OCI-LY7 (cell line): ENCODE data around the gene GAREM1.

Experiments
- CTCF ChIP-seq: fragments of 200-600 bp; sonication (generic); conservative IDR thresholded peaks from 2 replicates; pipeline ENCODE4 v1.5.1; 2014; ENCODE audit warnings: mild to moderate bottlenecking, antibody characterized with exemption, low read length, moderate library complexity, mixed read lengths
- EZH2phosphoT487 ChIP-seq: fragments of 200-600 bp; sonication (generic); IDR thresholded peaks from 2 replicates; pipeline ENCODE4 v1.6.1; 2018; ENCODE audit warnings: low read depth, borderline replicate concordance, mild to moderate bottlenecking, mixed run types, antibody characterized with exemption, low read length, moderate library complexity, mixed read lengths

DNA sequence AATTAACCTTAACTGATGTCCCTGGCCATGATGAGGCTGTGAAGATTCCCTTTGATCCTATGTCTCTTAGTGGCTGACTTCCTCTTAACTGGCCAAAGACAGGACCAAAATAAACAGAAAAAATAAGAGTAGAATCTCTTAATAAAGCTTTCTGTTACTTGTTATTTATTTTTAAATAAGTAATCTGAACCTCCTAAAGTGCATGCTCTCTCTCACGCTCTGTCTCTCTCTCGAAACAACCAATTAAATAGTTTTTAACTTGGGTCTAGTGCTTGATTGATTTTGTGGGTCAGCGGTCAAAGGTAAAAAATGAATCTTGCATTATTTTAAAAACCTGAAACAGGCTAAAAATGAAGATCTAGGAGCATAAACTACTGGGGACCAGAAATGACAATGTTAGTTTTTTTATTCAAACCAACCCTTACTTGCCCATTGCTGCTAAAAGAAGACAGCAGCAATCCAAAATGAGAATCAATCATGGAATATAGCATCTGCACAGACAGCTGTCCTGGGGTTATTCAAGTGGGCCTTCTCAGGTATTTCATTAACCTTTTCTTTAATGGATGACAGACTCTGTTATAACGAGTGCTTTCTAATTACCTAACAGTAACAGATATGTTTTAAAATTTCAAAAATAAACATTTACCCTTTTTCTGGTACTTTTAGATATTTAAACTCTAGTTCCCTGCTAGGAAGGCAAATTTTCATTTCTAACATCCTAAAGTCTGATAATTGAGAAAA, 11.2 kb downstream of the GAREM1 start:
- TF ChIP-seq CTCF: no peak
- no peak for TF ChIP-seq EZH2phosphoT487
